HEK293 (cell line): ENCODE measurements around the gene ADAMTS14.

ENCODE experiments used
- CTCF ChIA-PET: fragments of 350-600 bp; formaldehyde crosslinking; extraction: SDS; loops from one replicate; lab custom pipeline; 2021; ENCODE audit warnings: antibody characterized with exemption; lab: Yijun Ruan, JAX
- POLR2A ChIA-PET: fragments of 300-600 bp; formaldehyde crosslinking; extraction: SDS; loops from one replicate; lab custom pipeline; 2020; ENCODE audit warnings: antibody characterized with exemption, inconsistent platforms; lab: Yijun Ruan, JAX
- H3K27ac ChIP-seq: fragments of 200-500 bp; sonication (Bioruptor generic); 2 replicates; pipeline ENCODE4 v1.5.1; 2014; ENCODE audit warnings: low read depth, low read length, control low read depth, inconsistent platforms; ENCODE audit errors: extremely low read depth
- H3K36me3 ChIP-seq, 2 experiments: fragments of 200-500 bp in 1 of 2; sonication (Bioruptor generic) in 1 of 2; 1 replicate in 1 of 2; 2 replicates in 1 of 2; pipeline ENCODE4 v1.5.1; 2014 to 2017; ENCODE audit warnings: inconsistent platforms in 2 of 2, low read length in 2 of 2; ENCODE audit not compliant: control insufficient read depth in 2 of 2, insufficient read depth in 1 of 2
- H3K4me1 ChIP-seq: fragments of 200-500 bp; sonication (Bioruptor generic); 2 replicates; pipeline ENCODE4 v1.5.1; 2014; ENCODE audit warnings: mild to moderate bottlenecking, low read length, inconsistent platforms; ENCODE audit not compliant: control insufficient read depth, insufficient read depth
- H3K4me3 ChIP-seq: 2 replicates; pipeline ENCODE4 v1.5.1; 2011; ENCODE audit warnings: low read depth, mild to moderate bottlenecking, control low read depth, low read length, moderate library complexity
- H3K9me3 ChIP-seq: fragments of 200-500 bp; sonication (Bioruptor generic); 2 replicates; pipeline ENCODE4 v1.5.1; 2014; ENCODE audit warnings: low read depth, low read length, inconsistent platforms; ENCODE audit not compliant: control insufficient read depth, insufficient read depth
- GLI2 ChIP-seq: fragments of 450-650 bp; formaldehyde crosslinking; IDR thresholded peaks from 2 replicates; pipeline ENCODE4; 2017; ENCODE audit warnings: missing biosample characterization, missing genetic modification characterization, low read depth, borderline replicate concordance
- GLIS1 ChIP-seq: fragments of 450-650 bp; formaldehyde crosslinking; IDR thresholded peaks from 2 replicates; pipeline ENCODE4 v1.5.1; 2016; ENCODE audit warnings: missing biosample characterization, missing genetic modification characterization
- GLIS2 ChIP-seq: fragments of 450-650 bp; formaldehyde crosslinking; IDR thresholded peaks from 2 replicates; pipeline ENCODE4 v1.5.1; 2016; ENCODE audit warnings: missing biosample characterization, missing genetic modification characterization
- KLF7 ChIP-seq: fragments of 450-650 bp; formaldehyde crosslinking; IDR thresholded peaks from 2 replicates; pipeline ENCODE4 v1.5.1; 2016; ENCODE audit warnings: missing biosample characterization, missing genetic modification characterization, borderline replicate concordance
- MZF1 ChIP-seq: fragments of 450-650 bp; formaldehyde crosslinking; IDR thresholded peaks from 2 replicates; pipeline ENCODE4 v1.5.1; 2017; ENCODE audit warnings: missing biosample characterization, missing genetic modification characterization, borderline replicate concordance
- SETDB1 ChIP-seq: IDR thresholded peaks from one replicate; pipeline ENCODE4 v1.6.1; 2017; ENCODE audit warnings: mild to moderate bottlenecking, low read length, moderate library complexity, mixed read lengths; ENCODE audit not compliant: insufficient read length
- ZBTB8A ChIP-seq: fragments of 450-650 bp; formaldehyde crosslinking; IDR thresholded peaks from 2 replicates; pipeline ENCODE4 v1.5.1; 2016; ENCODE audit warnings: missing biosample characterization, missing genetic modification characterization
- ZNF169 ChIP-seq: fragments of 450-650 bp; formaldehyde crosslinking; IDR thresholded peaks from 2 replicates; pipeline ENCODE4 v1.5.1; 2016; ENCODE audit warnings: missing biosample characterization, missing genetic modification characterization
- ZNF202 ChIP-seq: fragments of 450-650 bp; formaldehyde crosslinking; IDR thresholded peaks from 2 replicates; pipeline ENCODE4 v1.5.1; 2016; ENCODE audit warnings: missing biosample characterization, missing genetic modification characterization, borderline replicate concordance
- ZNF514 ChIP-seq: fragments of 450-650 bp; formaldehyde crosslinking; IDR thresholded peaks from 2 replicates; pipeline ENCODE4 v1.5.1; 2016; ENCODE audit warnings: missing biosample characterization, missing genetic modification characterization
- ZNF677 ChIP-seq: fragments of 450-650 bp; IDR thresholded peaks from 2 replicates; pipeline ENCODE4 v1.5.0; 2018; ENCODE audit warnings: missing biosample characterization, mild to moderate bottlenecking, missing genetic modification characterization, moderate library complexity
- ZNF785 ChIP-seq: fragments of 450-650 bp; formaldehyde crosslinking; IDR thresholded peaks from 2 replicates; pipeline ENCODE4 v1.5.1; 2016; ENCODE audit warnings: missing biosample characterization, missing genetic modification characterization
- ZNF792 ChIP-seq: fragments of 450-650 bp; formaldehyde crosslinking; IDR thresholded peaks from 2 replicates; pipeline ENCODE4 v1.5.1; 2016; ENCODE audit warnings: missing biosample characterization, missing genetic modification characterization
- TF ChIP-seq, protein P1 (sequence below): IDR thresholded peaks from 2 replicates; pipeline ENCODE4 v1.6.1; 2011; ENCODE audit warnings: mild to moderate bottlenecking, low read depth, low read length, borderline replicate concordance
- TF ChIP-seq, protein P2 (sequence below): fragments of 450-650 bp; formaldehyde crosslinking; IDR thresholded peaks from 2 replicates; pipeline ENCODE4 v1.5.0; 2017; ENCODE audit warnings: missing biosample characterization, missing genetic modification characterization, borderline replicate concordance
- TF ChIP-seq, protein P3 (sequence below): fragments of 450-650 bp; formaldehyde crosslinking; IDR thresholded peaks from 2 replicates; pipeline ENCODE4 v1.5.1; 2016; ENCODE audit warnings: missing biosample characterization, missing genetic modification characterization
- TF ChIP-seq, protein P4 (sequence below): fragments of 450-650 bp; formaldehyde crosslinking; IDR thresholded peaks from 2 replicates; pipeline ENCODE4 v1.5.1; 2017; ENCODE audit warnings: missing biosample characterization, missing genetic modification characterization
- TF ChIP-seq, protein P5 (sequence below): fragments of 450-650 bp; formaldehyde crosslinking; IDR thresholded peaks from 2 replicates; pipeline ENCODE4 v1.5.1; 2016; ENCODE audit warnings: missing biosample characterization, missing genetic modification characterization

ADAMTS14 gene

DNA sequence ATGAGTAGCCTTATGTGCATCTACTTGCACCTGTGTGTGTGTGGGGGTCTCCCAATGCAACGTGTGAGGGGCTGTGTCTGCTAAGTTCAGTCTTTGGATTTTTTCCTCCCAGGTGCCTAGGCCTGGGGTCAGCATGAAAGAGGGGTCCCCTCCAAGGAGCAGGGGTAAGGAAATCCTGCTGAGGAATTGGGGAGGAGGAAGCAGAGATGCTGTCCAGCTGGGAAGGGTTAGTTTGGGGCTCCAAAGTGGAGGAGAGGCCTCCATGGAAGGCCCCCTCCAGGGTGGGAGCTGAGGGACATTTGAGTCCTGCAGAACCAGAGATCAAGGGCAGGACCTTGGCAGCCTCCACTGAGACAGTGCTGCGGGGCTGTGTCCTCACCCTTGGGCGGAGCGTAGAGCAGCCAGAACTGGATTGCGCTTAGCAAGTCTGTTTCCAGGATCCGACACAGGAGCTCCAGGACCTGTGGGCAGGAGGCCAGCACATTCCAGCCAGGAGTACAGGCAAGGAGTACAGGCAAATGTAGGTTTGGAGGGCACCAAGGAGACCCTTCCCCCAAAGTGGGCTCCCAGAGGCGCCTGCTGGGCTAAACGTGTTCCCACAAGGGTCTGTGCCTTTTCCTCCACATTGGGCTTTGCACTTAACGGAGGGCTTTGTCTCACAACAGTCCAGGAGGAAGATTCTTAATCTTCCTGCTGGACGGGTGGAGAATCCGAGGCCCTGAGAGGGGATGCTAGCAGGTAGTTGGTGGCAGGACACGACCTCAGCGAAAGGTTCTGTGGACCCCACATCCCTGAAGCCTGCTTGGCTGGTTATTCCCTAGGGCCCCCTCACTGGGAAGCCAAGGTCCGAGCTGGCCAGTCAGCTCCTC lies 102.7 kb downstream of the ADAMTS14 start:
- Histone ChIP-seq H3K4me1 (no peaks in the 10 kb centered on the region), H3K4me3 (no peak overlapping the region), H3K36me3 (no peaks in the 10 kb centered on the region), H3K27ac (no peak overlapping the region), H3K9me3 (no peaks in the 10 kb centered on the region)
- ChIA-PET POLR2A (interaction anchor here (0.6 kb wide), 1 partner anchor 1679 kb away, joined by 4 read pairs; no protein-coding TSS in a partner anchor), CTCF (interaction anchor here (0.5 to 1.0 kb wide), 2 partner anchors 14 to 16 kb away, joined by 3 read pairs; no protein-coding TSS in a partner anchor)
- TF ChIP-seq ZNF792 (tag by site-specific recombination) = no peak
- TF ChIP-seq, protein P1, sequence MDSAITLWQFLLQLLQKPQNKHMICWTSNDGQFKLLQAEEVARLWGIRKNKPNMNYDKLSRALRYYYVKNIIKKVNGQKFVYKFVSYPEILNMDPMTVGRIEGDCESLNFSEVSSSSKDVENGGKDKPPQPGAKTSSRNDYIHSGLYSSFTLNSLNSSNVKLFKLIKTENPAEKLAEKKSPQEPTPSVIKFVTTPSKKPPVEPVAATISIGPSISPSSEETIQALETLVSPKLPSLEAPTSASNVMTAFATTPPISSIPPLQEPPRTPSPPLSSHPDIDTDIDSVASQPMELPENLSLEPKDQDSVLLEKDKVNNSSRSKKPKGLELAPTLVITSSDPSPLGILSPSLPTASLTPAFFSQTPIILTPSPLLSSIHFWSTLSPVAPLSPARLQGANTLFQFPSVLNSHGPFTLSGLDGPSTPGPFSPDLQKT = no peak
- no peak for TF ChIP-seq ZNF514 (tag by site-specific recombination)
- no peak for TF ChIP-seq SETDB1
- TF ChIP-seq, protein P2, sequence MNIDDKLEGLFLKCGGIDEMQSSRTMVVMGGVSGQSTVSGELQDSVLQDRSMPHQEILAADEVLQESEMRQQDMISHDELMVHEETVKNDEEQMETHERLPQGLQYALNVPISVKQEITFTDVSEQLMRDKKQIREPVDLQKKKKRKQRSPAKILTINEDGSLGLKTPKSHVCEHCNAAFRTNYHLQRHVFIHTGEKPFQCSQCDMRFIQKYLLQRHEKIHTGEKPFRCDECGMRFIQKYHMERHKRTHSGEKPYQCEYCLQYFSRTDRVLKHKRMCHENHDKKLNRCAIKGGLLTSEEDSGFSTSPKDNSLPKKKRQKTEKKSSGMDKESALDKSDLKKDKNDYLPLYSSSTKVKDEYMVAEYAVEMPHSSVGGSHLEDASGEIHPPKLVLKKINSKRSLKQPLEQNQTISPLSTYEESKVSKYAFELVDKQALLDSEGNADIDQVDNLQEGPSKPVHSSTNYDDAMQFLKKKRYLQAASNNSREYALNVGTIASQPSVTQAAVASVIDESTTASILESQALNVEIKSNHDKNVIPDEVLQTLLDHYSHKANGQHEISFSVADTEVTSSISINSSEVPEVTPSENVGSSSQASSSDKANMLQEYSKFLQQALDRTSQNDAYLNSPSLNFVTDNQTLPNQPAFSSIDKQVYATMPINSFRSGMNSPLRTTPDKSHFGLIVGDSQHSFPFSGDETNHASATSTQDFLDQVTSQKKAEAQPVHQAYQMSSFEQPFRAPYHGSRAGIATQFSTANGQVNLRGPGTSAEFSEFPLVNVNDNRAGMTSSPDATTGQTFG (tag by site-specific recombination) = no peak
- no peak for TF ChIP-seq GLIS1 (tag by site-specific recombination)
- TF ChIP-seq ZNF677 (tag by site-specific recombination) = no peak
- no peak for TF ChIP-seq GLI2
- TF ChIP-seq, protein P3, sequence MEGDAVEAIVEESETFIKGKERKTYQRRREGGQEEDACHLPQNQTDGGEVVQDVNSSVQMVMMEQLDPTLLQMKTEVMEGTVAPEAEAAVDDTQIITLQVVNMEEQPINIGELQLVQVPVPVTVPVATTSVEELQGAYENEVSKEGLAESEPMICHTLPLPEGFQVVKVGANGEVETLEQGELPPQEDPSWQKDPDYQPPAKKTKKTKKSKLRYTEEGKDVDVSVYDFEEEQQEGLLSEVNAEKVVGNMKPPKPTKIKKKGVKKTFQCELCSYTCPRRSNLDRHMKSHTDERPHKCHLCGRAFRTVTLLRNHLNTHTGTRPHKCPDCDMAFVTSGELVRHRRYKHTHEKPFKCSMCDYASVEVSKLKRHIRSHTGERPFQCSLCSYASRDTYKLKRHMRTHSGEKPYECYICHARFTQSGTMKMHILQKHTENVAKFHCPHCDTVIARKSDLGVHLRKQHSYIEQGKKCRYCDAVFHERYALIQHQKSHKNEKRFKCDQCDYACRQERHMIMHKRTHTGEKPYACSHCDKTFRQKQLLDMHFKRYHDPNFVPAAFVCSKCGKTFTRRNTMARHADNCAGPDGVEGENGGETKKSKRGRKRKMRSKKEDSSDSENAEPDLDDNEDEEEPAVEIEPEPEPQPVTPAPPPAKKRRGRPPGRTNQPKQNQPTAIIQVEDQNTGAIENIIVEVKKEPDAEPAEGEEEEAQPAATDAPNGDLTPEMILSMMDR = no peak
- TF ChIP-seq, protein P4, sequence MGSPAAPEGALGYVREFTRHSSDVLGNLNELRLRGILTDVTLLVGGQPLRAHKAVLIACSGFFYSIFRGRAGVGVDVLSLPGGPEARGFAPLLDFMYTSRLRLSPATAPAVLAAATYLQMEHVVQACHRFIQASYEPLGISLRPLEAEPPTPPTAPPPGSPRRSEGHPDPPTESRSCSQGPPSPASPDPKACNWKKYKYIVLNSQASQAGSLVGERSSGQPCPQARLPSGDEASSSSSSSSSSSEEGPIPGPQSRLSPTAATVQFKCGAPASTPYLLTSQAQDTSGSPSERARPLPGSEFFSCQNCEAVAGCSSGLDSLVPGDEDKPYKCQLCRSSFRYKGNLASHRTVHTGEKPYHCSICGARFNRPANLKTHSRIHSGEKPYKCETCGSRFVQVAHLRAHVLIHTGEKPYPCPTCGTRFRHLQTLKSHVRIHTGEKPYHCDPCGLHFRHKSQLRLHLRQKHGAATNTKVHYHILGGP (tag by site-specific recombination) = no peak
- TF ChIP-seq ZNF202 = no peak
- TF ChIP-seq ZNF785 (tag by site-specific recombination) = no peak
- no peak for TF ChIP-seq ZBTB8A (tag by site-specific recombination)
- TF ChIP-seq KLF7 = no peak
- TF ChIP-seq ZNF169 = no peak
- no peak for TF ChIP-seq GLIS2
- TF ChIP-seq MZF1 (tag by site-specific recombination) = no peak
- TF ChIP-seq, protein P5, sequence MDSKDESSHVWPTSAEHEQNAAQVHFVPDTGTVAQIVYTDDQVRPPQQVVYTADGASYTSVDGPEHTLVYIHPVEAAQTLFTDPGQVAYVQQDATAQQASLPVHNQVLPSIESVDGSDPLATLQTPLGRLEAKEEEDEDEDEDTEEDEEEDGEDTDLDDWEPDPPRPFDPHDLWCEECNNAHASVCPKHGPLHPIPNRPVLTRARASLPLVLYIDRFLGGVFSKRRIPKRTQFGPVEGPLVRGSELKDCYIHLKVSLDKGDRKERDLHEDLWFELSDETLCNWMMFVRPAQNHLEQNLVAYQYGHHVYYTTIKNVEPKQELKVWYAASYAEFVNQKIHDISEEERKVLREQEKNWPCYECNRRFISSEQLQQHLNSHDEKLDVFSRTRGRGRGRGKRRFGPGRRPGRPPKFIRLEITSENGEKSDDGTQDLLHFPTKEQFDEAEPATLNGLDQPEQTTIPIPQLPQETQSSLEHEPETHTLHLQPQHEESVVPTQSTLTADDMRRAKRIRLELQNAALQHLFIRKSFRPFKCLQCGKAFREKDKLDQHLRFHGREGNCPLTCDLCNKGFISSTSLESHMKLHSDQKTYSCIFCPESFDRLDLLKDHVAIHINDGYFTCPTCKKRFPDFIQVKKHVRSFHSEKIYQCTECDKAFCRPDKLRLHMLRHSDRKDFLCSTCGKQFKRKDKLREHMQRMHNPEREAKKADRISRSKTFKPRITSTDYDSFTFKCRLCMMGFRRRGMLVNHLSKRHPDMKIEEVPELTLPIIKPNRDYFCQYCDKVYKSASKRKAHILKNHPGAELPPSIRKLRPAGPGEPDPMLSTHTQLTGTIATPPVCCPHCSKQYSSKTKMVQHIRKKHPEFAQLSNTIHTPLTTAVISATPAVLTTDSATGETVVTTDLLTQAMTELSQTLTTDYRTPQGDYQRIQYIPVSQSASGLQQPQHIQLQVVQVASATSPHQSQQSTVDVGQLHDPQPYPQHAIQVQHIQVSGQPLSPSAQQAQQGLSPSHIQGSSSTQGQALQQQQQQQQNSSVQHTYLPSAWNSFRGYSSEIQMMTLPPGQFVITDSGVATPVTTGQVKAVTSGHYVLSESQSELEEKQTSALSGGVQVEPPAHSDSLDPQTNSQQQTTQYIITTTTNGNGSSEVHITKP (tag by site-specific recombination) = no peak
